Measurements from ENCODE around the gene GALNTL6.

DNA sequence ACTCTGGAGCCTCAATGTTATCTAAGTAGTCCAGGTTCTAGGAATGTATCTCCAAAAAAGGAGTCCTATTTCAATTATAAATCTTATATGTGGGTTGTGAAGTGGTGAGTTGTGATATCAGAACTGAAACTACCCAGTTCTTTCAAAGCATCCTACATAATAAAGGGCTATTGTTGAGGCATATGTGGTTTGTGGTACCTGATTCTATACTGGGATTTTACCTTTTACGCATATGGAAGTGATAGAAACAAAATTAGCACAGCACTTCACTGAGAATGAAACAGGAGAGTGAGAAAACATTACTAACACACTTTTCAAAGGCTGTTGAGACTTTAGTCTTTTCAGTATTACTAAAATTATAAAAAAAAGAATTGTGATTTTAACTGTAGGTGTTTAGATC, 937.7 kb downstream of the GALNTL6 start:
- TF ChIP-seq, protein P1, sequence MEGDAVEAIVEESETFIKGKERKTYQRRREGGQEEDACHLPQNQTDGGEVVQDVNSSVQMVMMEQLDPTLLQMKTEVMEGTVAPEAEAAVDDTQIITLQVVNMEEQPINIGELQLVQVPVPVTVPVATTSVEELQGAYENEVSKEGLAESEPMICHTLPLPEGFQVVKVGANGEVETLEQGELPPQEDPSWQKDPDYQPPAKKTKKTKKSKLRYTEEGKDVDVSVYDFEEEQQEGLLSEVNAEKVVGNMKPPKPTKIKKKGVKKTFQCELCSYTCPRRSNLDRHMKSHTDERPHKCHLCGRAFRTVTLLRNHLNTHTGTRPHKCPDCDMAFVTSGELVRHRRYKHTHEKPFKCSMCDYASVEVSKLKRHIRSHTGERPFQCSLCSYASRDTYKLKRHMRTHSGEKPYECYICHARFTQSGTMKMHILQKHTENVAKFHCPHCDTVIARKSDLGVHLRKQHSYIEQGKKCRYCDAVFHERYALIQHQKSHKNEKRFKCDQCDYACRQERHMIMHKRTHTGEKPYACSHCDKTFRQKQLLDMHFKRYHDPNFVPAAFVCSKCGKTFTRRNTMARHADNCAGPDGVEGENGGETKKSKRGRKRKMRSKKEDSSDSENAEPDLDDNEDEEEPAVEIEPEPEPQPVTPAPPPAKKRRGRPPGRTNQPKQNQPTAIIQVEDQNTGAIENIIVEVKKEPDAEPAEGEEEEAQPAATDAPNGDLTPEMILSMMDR (IDR thresholded peaks at IDR 0.05; ENCODE audit: insufficient read depth, low read length): no peak
- TF ChIP-seq POLR2AphosphoS5 (IDR thresholded peaks at IDR 0.05; ENCODE audit: low read depth): no peak
- TF ChIP-seq, protein P2, sequence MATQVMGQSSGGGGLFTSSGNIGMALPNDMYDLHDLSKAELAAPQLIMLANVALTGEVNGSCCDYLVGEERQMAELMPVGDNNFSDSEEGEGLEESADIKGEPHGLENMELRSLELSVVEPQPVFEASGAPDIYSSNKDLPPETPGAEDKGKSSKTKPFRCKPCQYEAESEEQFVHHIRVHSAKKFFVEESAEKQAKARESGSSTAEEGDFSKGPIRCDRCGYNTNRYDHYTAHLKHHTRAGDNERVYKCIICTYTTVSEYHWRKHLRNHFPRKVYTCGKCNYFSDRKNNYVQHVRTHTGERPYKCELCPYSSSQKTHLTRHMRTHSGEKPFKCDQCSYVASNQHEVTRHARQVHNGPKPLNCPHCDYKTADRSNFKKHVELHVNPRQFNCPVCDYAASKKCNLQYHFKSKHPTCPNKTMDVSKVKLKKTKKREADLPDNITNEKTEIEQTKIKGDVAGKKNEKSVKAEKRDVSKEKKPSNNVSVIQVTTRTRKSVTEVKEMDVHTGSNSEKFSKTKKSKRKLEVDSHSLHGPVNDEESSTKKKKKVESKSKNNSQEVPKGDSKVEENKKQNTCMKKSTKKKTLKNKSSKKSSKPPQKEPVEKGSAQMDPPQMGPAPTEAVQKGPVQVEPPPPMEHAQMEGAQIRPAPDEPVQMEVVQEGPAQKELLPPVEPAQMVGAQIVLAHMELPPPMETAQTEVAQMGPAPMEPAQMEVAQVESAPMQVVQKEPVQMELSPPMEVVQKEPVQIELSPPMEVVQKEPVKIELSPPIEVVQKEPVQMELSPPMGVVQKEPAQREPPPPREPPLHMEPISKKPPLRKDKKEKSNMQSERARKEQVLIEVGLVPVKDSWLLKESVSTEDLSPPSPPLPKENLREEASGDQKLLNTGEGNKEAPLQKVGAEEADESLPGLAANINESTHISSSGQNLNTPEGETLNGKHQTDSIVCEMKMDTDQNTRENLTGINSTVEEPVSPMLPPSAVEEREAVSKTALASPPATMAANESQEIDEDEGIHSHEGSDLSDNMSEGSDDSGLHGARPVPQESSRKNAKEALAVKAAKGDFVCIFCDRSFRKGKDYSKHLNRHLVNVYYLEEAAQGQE (IDR thresholded peaks at IDR 0.05; ENCODE audit: insufficient replicate concordance, low read depth): no peak

All from HL-60 (cell line).